ENCODE data around the gene PLA2R1.

DNA sequence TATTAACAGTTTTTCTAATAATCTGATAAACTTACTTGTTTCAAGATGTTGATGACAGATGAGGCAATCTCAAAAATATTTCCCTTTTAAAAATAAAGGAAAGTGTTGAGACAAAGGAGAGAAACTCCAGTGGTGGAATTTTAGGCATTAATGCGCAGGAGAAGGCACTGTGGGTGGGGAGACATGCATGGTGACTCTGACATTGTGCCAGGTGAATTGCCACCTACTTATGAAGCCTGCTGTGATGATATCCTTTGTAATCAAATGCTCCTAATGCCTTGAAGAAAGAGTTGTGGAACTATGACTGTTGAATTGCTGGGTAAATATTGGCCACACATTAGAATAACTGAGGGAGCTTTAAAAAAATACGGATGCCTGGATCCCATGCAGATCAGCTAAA lies 101.4 kb downstream of the PLA2R1 start:
- TF ChIP-seq CEBPB (IDR thresholded peaks at IDR 0.05; ENCODE audit: borderline replicate concordance in 1 of 2, low read depth in 2 of 2, low read length in 2 of 2), result no peak
- no peak for TF ChIP-seq BCL11A (IDR thresholded peaks at IDR 0.05; ENCODE audit: low read depth, low read length)
- no peak for TF ChIP-seq MTA3 (IDR thresholded peaks at IDR 0.05; ENCODE audit: borderline replicate concordance, low read length)
- no peak for TF ChIP-seq JUND (IDR thresholded peaks at IDR 0.05; ENCODE audit: low read depth, low read length)
- no peak for TF ChIP-seq NR2C1 (IDR thresholded peaks at IDR 0.05)
- no peak for TF ChIP-seq TAF1 (IDR thresholded peaks at IDR 0.05; ENCODE audit: borderline replicate concordance, low read depth, low read length)
- no peak for TF ChIP-seq POLR2A (IDR thresholded peaks at IDR 0.05; ENCODE audit: low read depth, low read length)
- TF ChIP-seq, protein P1, sequence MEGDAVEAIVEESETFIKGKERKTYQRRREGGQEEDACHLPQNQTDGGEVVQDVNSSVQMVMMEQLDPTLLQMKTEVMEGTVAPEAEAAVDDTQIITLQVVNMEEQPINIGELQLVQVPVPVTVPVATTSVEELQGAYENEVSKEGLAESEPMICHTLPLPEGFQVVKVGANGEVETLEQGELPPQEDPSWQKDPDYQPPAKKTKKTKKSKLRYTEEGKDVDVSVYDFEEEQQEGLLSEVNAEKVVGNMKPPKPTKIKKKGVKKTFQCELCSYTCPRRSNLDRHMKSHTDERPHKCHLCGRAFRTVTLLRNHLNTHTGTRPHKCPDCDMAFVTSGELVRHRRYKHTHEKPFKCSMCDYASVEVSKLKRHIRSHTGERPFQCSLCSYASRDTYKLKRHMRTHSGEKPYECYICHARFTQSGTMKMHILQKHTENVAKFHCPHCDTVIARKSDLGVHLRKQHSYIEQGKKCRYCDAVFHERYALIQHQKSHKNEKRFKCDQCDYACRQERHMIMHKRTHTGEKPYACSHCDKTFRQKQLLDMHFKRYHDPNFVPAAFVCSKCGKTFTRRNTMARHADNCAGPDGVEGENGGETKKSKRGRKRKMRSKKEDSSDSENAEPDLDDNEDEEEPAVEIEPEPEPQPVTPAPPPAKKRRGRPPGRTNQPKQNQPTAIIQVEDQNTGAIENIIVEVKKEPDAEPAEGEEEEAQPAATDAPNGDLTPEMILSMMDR (IDR thresholded peaks at IDR 0.05 in 2 of 3, conservative IDR thresholded peaks at IDR 0.05 in 1 of 3; ENCODE audit: control insufficient read depth in 2 of 3, extremely low read depth in 1 of 3, insufficient read depth in 1 of 3, low read depth in 3 of 3, low read length in 3 of 3), result no peak
- no peak for TF ChIP-seq JUNB (IDR thresholded peaks at IDR 0.05)
- no peak for TF ChIP-seq ZNF687 (IDR thresholded peaks at IDR 0.05)
- no peak for TF ChIP-seq SREBF2 (IDR thresholded peaks at IDR 0.05; ENCODE audit: low read length)
- no peak for TF ChIP-seq MEF2A (IDR thresholded peaks at IDR 0.05; ENCODE audit: insufficient read depth, low read depth, low read length)
- no peak for TF ChIP-seq SREBF1 (IDR thresholded peaks at IDR 0.05; ENCODE audit: low read length)
